ENCODE results near the gene NEIL3. TPM values are rescaled to one million over a fixed set of nuclear protein-coding genes. Genes with fewer than 3 reads are reported as not detected.

The NEIL3 gene
- total RNA-seq, 1 experiment from 2014 or later, result 10.2 TPM

DNA sequence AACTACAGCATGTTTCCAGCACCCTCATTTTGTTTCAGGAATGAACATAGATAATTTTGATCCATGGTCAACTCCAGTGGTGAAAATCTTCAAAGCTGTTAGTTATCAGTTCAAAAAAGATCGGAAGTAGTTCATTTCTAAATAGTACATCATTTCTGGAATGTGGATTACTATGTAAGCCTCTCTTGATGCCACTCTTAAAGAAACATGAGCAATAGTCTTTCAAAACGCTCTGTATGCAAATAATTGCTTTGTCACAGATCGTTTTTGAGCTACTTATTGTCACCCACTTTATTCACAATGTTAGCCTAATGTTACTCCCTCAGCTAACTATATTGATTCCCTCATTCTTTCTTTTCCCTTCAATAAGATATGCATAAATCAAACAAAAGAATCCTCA lies 65.7 kb downstream of the NEIL3 start:
- intact Hi-C loops (cut with micrococcal nuclease), result no loop called here
- Histone ChIP-seq H3K36me3 (ENCODE audit: low read depth, low read length) (no peaks in the 10 kb centered on the region), H3K4me3 (ENCODE audit: low read length) (no peak overlapping the region), H3K9me3 (ENCODE audit: low read length) (no peaks in the 10 kb centered on the region), H3K27me3 (ENCODE audit: low read length) (no peaks in the 10 kb centered on the region), H2AFZ (ENCODE audit: low read length) (no peak overlapping the region), H4K20me1 (ENCODE audit: low read length) (no peaks in the 10 kb centered on the region), H3K9ac (ENCODE audit: low read length) (no peak overlapping the region), H3K4me1 (ENCODE audit: insufficient read depth, low read length) (no peaks in the 10 kb centered on the region), H3K9me2 (replicated peaks; ENCODE audit: low read length) (no peaks in the 10 kb centered on the region), H3K79me2 (ENCODE audit: low read length) (no peaks in the 10 kb centered on the region), H3K27ac (ENCODE audit: low read length) (no peak overlapping the region), H3F3A (ENCODE audit: low read length, unreplicated experiment) (no peaks in the 10 kb centered on the region), H3K4me2 (ENCODE audit: low read length) (no peak overlapping the region)
- ChIA-PET CTCF (no interaction called here), POLR2A (ENCODE audit: unreplicated experiment) (no interaction called here)
- DNase-seq, result no peak
- TF ChIP-seq EZH2phosphoT487 (IDR thresholded peaks at IDR 0.05; ENCODE audit: borderline replicate concordance, low read length), result no peak
- TF ChIP-seq CTCF (conservative IDR thresholded peaks at IDR 0.05; ENCODE audit: low read depth, low read length), result no peak
- TF ChIP-seq EZH2 (IDR thresholded peaks at IDR 0.05; ENCODE audit: low read length, unreplicated experiment), result no peak
- BruUV-seq (replicated peaks), result no TSS peak
- no peak for ATAC-seq

DNA sequence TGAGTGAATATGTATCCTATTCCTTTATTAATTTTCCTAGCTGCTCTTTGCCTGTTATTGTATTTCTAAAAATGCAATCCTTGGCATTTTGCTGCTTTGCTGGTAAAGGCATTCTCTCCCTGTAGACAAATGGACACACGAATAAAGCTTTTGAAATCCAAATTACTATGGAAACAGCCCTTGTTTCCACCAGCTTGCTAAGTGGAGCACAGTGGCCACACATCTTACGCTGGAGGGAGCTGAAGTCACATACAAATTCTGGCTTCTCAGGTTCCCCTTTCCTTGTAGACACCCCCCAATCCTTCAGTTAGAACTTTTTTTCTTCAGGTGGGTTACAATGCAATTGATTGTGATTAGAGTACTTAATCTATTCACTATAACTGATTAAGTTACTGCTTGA lies 66.3 kb downstream of the NEIL3 start:
- H3K36me3 ChIP-seq (ENCODE audit: low read depth, low read length), result no peaks in the 10 kb centered on the region
- no TSS peak for BruUV-seq (replicated peaks)
- no peaks in the 10 kb centered on the region for H3K27me3 ChIP-seq (ENCODE audit: low read length)
- no peaks in the 10 kb centered on the region for H3K4me1 ChIP-seq (ENCODE audit: insufficient read depth, low read length)
- ChIA-PET POLR2A (ENCODE audit: unreplicated experiment) (no interaction called here), CTCF (no interaction called here)
- no peaks in the 10 kb centered on the region for H3K9me3 ChIP-seq (ENCODE audit: low read length)
- H3F3A ChIP-seq (ENCODE audit: low read length, unreplicated experiment), result no peaks in the 10 kb centered on the region
- no peaks in the 10 kb centered on the region for H3K79me2 ChIP-seq (ENCODE audit: low read length)
- intact Hi-C loops (cut with micrococcal nuclease), result no loop called here
- no peak for TF ChIP-seq EZH2phosphoT487 (IDR thresholded peaks at IDR 0.05; ENCODE audit: borderline replicate concordance, low read length)
- TF ChIP-seq EZH2 (IDR thresholded peaks at IDR 0.05; ENCODE audit: low read length, unreplicated experiment), result no peak
- TF ChIP-seq CTCF (conservative IDR thresholded peaks at IDR 0.05; ENCODE audit: low read depth, low read length), result no peak
- H2AFZ ChIP-seq (ENCODE audit: low read length), result no peak overlapping the region
- no peak overlapping the region for H3K4me2 ChIP-seq (ENCODE audit: low read length)
- no peak for ATAC-seq
- H3K27ac ChIP-seq (ENCODE audit: low read length), result no peak overlapping the region
- DNase-seq, result no peak
- H3K9ac ChIP-seq (ENCODE audit: low read length), result no peak overlapping the region
- H3K9me2 ChIP-seq (replicated peaks; ENCODE audit: low read length), result no peaks in the 10 kb centered on the region
- H4K20me1 ChIP-seq (ENCODE audit: low read length), result no peaks in the 10 kb centered on the region
- H3K4me3 ChIP-seq (ENCODE audit: low read length), result no peak overlapping the region

DNA sequence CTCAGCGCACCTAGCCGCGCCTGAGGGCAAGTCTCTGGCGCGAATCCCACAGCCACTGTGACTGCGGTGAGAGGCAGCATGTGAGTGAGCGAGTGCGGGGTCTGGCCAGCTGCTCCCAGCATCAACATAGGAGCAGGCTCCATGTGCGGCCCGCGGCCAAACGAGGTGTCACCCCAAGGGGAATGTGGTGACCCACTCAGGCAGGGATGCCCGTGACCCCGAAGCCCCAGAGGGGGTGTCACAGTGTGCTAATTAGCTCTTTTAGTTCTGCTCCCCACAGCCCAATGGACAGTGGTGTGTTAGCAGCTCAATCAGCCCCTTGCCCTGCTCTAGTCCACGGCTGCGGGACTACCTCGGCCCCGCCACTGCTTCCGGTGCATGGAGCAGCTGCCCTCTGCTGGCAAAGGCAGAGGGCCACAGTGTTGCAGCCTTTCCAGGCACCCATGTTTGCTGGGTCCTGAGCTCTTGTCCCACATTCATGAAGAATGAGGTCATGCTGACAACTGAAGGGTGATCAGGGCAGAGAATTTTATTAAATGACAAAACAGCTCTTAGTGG lies 71.1 kb downstream of the NEIL3 start:
- Histone ChIP-seq H3K9ac (ENCODE audit: low read length) (no peak overlapping the region), H3K27me3 (ENCODE audit: low read length) (no peaks in the 10 kb centered on the region), H3K4me1 (ENCODE audit: insufficient read depth, low read length) (no peaks in the 10 kb centered on the region), H3K9me2 (replicated peaks; ENCODE audit: low read length) (no peaks in the 10 kb centered on the region), H3K4me2 (ENCODE audit: low read length) (no peak overlapping the region), H2AFZ (ENCODE audit: low read length) (peak overlapping the region; percentile 34; the same call in 1 of the 2 replicates), H3K27ac (ENCODE audit: low read length) (no peak overlapping the region), H3K4me3 (ENCODE audit: low read length) (no peak overlapping the region), H4K20me1 (ENCODE audit: low read length) (no peaks in the 10 kb centered on the region), H3K9me3 (ENCODE audit: low read length) (no peaks in the 10 kb centered on the region), H3K36me3 (ENCODE audit: low read depth, low read length) (no peaks in the 10 kb centered on the region), H3F3A (ENCODE audit: low read length, unreplicated experiment) (no peaks in the 10 kb centered on the region), H3K79me2 (ENCODE audit: low read length) (no peaks in the 10 kb centered on the region)
- no TSS peak for BruUV-seq (replicated peaks)
- DNase-seq, result peak; percentile 43
- intact Hi-C loops (cut with micrococcal nuclease), result no loop called here
- no peak for TF ChIP-seq EZH2 (IDR thresholded peaks at IDR 0.05; ENCODE audit: low read length, unreplicated experiment)
- peak; percentile 44 for TF ChIP-seq CTCF (conservative IDR thresholded peaks at IDR 0.05; ENCODE audit: low read depth, low read length)
- no peak for TF ChIP-seq EZH2phosphoT487 (IDR thresholded peaks at IDR 0.05; ENCODE audit: borderline replicate concordance, low read length)
- CTCF ChIA-PET, result no interaction called here
- ATAC-seq, result no peak; the same call in 1 of the 2 replicates
- POLR2A ChIA-PET (ENCODE audit: unreplicated experiment), result no interaction called here
